NOMO-1 treated with dmso at 0.1 percent for 144 hours (cell line): ENCODE measurements around the gene PRPF18.
"Not testable (repeated sequence)": the region's sequence is repeated elsewhere in the genome, so short reads cannot be mapped to it uniquely, and the experiment has no call there.

Experiments used
- DNase-seq: peaks from one replicate; lab custom pipeline; 2025; ENCODE audit not compliant: unreplicated experiment; lab: John Stamatoyannopoulos, UW

PRPF18 gene, protein sequence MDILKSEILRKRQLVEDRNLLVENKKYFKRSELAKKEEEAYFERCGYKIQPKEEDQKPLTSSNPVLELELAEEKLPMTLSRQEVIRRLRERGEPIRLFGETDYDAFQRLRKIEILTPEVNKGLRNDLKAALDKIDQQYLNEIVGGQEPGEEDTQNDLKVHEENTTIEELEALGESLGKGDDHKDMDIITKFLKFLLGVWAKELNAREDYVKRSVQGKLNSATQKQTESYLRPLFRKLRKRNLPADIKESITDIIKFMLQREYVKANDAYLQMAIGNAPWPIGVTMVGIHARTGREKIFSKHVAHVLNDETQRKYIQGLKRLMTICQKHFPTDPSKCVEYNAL

DNA sequence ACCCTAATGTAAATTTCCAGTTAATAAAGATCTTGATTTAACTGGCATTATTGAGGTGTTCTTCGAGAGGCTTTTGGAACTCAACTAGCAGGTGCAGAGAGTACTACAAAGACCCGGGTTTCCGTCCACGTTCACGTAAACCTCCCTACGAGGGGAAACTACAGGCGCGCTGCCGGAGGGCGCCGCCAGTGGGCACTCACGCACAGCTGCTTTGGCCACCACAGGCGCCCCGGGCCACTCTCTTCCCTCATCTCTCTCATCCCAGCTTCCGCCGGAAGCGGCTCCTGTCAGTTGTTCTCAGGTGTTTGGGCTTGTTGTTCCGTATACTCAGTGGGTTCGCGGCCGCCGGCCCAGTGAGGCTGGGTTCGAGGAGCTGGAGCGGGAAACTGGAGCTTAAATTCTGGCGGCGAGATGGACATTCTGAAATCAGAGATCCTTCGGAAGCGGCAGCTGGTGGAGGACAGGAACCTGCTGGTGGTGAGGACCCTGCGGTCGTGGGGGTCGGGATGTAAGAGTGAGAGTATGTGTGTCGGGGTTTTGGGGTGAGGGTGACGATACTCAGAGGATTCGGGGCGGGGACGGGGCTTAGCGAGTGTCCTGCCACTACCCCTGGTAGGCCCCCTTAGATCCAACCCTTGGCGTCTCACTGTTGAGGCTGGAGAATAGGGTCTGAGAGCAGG is at the start of gene PRPF18:
Gene PRPF18, plus strand, starts transcription at position 290 of the 680 bp plus-strand sequence. Its CDS starts 122 bp downstream, at position 412.
- peak; percentile 95 for DNase-seq

DNA sequence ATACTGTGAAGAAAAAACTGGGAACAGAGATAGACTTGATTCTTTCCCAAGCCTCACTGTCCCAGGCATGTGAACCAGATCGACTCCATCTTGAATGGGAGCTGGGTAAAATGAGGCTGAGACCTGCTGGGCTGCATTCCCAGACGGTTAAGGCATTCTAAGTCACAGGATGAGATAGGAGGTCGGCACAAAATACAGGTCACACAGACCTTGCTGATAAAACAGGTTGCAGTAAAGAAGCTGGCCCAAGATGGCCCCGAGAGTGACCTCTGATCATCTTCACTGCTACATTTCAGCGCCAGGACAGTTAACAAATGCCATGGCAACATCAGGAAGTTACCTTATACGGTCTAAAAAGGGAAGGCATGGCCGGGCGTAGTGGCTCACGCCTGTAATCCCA is 48.8 kb upstream of the PRPF18 start:
- not testable (repeated sequence) for DNase-seq

DNA sequence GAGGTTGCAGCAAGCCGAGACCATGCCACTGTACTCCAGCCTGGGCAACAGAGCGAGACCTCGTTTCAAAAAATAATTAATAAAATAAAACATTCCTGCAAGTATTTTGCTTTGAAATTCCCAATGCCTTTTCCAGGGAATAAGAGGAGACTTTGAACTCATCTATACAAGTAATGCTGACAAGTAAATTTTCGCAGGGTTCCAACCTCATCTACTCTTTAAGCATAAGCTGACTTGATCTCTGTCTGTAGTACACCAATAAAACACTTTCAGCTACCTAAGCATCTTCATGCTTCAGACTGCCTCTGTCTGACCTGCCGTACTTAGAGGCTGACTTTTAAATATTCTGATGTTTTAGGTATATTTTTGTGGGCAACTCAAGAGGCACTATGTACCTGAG is 44.2 kb upstream of the PRPF18 start:
- DNase-seq = no peak

DNA sequence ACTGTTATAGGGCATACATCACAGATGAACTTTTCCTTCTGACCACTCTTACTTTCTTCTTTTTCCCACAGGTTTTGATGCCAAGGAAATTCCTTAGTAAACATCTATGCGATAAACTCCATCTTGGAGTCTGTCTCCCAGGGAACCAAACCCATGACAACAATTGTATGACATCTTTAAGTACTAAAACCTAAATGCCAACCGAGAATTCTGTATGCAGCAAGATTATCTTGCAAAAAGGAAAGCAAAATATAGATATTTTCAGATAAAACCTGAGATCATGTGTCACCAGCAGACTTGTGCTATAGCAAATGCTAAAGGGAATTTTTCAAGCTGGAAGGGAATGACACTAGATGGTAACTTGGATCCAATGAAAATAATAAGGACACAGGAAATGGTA is 36.0 kb upstream of the PRPF18 start:
- no peak for DNase-seq

DNA sequence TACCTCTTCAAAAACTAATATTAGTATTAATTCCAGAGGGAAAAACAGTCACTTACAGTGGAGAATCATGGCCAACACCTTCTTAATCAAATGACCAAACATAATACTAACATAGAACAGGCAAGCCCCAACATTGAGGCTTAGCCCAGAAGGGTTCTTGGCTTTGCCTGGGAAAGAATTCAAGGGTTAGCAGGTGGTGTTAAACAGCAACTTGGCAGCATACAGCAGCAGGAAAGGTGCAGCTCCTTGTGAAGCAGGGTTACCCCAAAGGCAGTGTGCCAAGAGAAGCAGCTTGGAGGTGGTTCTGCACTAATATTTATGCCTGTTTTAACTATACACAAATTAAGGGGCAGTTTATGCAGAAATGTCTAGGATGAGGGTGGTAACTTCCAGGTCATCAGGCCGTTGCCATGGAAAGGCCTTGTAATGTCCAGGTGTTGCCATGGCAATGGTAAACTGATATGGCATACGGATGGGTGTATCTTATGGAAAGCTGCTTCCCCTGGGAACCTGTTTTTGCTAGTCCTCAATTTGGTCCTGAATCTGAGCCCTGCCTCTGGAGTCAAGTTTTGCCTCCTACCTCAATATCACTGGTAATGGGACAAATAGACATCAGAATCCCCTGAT is 30.8 kb upstream of the PRPF18 start:
- no peak for DNase-seq

DNA sequence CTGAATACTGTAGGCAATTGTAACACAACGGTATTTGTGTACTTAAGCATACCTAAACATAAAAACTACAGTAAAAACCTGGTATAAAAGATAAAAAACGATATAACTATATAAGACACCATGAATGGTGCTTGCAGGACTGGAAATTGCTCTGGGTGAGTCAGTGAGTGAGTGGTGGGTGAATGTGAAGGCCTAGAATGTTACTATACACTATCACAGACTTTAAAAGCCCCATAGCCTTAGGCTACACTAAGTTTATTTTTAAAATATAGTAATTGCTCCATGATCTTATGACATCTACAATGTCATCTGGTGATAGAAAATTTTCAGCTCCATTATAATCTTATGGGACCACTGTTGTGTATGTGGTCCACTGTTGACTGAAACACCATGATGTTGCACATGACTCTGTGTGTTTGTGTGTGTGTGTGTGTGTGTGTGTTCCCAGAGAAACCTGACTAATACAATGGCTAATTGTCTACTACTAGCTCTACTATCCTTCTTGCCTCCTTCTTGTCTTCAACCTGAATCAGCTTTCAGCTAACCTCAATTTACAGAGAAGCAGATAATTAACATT is 27.6 kb upstream of the PRPF18 start:
- DNase-seq = no peak

DNA sequence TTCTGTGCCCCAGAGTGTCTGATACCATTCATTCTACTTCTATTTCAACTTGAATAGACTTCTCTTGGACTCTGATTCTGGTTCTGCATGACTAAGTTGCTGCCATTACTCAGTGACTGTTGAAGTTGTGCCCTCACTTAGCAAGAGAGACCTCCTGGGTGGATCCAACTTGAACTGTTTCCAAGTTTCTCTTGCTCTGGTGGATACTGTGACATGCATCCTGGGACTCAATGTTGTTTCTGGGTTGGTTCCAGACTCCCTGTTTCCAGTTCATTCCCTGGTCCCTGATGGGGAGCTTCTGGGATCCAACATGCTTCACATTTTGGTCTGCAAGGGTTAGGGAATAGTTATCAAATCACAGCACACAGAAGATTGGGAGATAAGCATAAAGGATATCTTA is 26.2 kb upstream of the PRPF18 start:
- DNase-seq = no peak

DNA sequence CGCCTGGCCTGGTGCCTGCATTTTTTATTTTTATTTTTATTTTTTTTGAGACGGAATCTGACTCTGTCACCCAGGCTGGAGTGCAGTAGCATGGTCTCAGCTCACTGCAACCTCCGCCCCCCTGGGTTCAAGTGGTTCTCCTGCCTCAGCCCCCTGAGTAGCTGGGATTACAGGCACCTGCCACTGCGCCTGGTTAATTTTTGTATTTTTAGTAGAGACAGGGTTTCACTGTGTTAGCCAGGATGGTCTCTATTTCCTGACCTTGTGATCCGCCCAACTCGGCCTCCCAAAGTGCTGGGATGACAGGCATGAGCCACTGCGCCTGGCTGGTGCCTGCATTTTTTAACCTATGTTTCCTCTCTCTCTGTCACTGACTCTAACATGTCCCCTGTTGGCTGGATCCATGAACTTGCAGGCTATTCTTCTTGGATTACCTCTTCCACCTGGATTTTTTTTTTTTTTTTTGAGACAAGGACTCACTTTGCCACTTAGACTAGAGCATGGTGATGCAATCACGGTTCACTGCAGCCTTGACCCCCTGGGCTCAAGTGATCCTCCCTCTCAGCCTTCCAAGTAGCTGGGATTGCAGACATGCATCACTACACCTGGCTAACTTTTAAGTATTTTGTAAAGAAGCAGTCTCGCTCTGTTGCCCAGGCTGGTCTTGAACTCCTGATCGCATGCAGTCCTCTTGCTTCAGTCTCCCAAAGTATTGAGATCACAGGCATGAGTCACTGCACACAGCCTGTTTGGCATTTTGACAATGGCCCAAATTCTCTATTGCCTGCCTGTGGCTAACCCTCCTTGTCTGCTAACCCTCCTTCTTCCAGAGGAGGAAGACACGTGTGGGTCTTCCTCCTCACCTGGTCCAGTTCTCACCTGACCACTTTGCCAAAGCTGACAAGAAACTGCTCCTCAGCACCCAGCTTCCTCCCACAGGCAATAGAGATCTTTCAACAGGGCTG is 23.0 kb upstream of the PRPF18 start:
- DNase-seq = no peak

DNA sequence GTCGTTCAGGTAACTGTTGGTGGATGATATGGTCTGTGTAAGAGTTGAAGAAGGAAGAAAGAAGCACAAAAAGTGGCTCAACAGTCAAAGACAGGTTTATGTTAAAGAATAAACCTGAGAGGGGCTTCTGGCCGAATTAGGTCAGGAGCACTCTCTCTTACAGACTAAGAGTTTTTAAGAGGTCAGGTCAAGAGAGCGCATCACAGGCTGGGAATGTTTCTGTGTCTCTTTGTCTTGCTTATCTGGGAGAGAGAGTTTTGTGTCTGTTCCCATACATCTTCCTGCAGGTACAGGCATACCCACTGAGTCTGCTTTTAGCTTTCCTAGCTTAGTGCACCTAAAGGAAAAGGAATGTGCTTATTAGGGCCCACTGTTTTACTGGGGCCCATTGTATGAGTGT is 22.2 kb upstream of the PRPF18 start:
- no peak for DNase-seq

DNA sequence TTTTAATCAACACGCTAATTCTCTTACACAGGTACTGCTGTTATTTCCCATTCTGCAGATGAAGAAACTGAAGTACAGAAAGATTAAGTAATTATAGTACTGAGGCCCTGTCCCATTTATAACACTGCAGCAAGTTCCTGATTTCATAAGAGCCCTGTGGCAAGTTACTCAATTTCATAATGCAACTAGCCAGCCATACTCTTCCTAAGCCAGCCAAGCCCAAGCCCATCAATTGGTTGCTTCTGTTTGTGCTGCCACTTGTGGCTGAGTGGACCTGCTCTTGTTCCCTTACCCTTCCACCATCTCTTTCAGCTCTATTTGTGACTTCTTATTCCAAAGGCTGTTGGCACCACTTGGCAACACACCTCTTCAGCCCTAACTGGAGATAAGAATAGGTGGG is 19.7 kb upstream of the PRPF18 start:
- DNase-seq = peak; percentile 92

DNA sequence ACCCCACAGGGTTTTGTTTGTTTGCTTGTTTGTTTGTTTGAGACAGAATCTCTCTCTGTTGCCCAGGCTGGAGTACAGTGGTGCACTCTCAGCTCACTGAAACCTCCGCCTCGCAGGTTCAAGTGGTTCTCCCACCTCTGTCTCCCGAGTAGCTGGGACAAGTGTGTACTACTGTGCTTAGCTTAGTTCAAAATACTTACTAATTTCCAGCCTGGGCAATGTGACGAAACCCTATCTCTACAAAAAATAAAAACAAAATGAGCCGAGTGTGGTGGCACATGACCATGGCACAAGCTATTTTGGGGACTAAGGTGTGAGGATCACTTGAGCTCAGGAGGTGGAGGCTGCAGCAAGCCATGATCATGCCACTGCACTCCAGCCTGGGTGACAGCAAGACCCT is 15.2 kb upstream of the PRPF18 start:
- no peak for DNase-seq

DNA sequence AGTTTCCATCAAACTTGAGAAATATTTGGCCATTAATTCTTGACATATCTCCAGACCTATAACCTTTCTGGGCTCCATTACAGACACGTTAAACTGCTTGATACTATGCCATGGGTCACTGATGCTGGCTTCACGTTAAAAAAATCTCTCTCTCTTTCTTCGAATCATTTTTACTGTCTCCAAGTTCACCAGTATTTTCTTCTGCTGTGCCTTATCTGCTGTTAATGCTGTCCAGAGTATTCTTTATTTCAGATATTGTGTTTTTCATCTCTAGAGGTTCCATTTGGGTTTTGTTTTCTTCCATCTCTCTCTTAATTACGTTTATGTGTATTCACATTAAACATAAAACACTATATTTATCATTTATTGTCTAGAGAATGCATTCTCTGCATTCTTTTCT is 12.8 kb upstream of the PRPF18 start:
- no peak for DNase-seq

DNA sequence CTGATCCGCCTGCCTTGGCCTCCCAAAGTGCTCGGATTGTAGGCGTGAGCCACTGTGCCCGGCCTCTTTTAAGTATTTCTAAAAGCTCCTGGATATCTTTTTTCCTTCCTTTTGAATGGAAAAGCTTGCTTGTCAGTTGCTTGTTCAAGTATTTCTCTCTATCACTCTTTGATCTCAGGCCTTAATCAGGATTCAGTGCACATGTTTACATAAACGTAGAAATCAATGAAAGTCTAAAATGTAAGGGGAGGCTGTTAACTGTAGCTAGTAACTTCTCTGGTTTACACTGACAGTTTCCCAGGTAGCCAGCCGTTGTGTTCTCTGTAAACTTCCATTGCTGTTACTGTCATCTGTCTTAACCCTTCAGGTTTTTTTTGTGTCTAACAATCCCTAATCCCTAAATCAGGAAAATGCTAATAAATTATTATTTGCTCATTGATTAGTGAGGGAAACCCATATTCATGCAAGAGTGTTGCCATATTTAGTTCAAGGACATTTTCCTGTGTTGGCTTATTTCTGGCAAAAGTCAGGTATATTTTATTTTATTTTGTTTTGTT is 1.5 kb upstream of the PRPF18 start:
- DNase-seq = no peak

DNA sequence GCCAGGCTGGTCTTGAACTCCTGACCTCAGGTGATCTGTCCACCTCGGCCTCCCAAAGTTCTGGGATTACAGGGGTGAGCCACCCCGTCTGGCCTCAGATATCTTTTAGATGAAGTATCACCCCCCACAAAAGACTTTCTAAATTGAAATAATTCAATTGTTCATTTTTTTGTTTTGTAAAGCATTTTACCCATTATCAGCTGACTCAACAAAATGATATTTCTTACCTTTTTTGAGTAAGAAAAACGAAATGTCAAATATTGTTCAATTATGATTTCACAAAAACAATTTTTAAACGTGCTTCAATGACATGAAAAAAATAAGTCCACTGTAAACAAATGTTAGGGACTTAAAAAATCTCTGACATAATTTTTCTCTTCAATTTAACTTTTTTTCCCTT is 822 bp upstream of the PRPF18 start:
- DNase-seq = no peak

DNA sequence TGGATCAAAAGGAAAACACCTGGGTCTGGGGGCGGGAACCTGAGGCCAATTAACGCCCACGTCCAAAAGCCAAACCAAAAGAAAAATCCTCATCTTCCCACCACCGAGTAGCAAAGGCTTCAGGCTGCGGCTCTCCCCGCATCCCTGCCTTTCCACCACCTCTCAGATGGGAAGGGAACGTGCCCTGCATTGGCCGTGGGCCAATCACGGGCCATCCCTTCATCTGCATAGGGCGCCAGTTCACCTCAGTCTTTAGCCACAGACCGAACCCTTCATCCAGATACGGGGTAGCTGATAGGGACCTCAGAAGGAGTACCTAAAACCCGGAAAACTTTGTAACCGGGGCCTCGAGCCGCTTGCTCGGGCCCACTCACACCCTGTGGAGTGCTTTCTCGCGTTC is 626 bp downstream of the PRPF18 start:
- no peak for DNase-seq

DNA sequence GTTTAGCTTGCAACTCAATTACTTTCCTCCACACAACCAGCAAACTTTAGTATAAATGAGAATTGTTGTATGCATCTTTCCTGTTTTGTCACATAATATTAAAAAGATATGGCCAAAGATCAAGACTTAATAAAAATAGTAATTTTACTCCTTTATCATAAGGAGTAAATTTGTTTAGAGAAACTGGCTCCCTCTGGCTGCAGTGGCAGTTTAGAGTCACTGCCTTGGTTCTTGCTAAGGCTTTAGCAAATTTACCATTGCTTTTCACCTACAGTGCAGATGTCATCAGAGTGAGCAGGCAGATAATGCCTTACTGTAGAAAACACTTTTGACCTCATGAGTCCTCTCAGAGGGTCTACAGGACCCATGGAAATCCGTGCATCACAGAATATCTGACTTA is 2.6 kb downstream of the PRPF18 start:
- no peak for DNase-seq

DNA sequence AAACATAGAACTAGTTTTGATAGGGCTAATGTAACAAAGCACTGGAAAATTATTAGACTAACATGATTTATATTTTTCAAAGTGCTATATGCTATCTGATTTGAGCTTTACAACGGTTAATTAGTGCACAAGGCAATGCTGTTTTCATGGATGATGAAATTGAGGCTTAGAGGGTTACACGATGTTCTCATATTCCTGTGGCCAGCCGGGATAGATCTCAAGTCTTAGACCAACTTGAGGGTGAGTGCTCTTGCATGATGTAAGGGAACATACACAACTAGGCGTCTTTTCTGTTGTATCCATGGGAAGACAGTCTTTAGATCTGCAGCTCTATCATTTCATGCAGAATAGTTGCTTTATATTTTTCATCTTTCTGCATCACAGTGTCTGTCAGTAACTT is 4.1 kb downstream of the PRPF18 start:
- DNase-seq = no peak

DNA sequence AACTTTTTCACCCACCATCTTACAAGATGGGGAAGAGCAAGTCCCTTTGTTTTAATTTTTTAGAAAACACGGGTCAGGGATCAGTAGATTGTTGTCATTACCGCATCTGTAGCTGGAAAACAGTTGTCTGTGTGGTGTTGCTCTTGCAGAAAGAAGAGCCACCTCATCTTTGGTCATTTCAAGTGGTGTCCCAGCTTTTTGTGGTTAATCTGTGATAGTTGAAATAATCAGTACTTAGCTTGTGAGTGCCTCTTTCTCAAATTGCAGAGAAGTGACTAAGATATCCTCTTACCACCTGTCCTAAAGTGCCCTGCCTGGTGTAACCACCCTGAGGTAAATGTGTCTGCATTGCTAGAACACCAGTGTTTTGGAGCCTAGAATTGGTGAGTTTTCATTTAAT is 5.5 kb downstream of the PRPF18 start:
- DNase-seq = no peak

DNA sequence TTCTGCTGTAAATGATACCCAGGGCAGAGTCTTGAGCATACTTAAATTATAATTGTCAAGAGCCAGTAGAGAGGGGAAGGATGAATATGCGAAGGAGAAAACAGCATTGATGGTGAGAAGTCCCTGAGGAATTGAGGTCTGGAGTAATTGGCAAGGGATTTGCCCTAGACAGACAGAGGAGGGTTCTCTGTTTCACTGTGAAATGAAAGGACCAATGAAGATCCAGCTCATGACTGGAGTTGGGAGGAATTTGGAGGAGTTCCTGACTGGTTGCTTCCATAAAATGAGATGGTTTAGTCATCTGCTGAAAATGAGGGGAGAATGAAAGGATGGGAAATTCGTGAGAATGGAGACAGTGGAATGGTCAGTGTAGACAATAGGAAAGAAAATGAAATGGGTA is 6.8 kb downstream of the PRPF18 start:
- no peak for DNase-seq

DNA sequence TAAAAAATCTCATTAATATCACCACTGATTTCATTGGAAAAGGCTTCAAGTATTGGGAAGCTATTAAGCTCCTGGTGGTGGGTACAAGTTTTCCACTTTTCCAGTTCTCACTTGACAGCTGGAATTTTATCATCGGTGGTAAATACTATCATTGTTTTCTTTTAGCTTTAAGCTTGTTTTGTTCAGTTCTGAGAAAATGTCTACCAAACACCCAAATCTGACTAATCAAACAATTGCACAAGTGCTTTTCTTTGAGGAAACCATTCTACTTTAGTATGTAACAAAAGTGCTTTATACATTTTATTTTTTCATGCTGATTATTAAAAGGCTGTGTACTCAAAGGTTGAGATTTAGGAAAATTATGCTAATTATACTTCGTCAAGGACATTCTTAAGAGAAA is 7.9 kb downstream of the PRPF18 start:
- DNase-seq = no peak

DNA sequence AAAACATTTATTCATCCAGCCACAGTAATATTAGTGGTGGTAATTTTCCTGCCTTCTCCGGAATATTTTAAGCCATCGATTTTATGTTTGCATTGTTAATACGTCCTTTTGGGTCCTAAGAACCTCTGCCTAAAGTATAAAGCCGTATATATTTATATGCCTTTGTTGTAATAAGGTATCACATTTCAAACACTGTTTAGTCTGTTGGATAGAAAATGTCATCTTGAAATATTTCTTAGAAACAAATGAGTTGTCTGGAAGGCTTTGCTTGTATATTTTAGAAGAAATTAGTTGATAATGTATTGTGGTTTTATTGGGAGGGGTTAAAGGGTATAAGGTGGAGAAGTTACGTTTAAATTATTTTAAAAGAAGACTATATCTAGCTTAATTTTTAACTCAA is 11.1 kb downstream of the PRPF18 start:
- DNase-seq = no peak
